ENCODE data around the gene ALDH1A1. TPM values are rescaled to one million over a fixed set of nuclear protein-coding genes. Genes with fewer than 3 reads are reported as not detected.

ALDH1A1 gene
- total RNA-seq, 1 experiment from 2014 or later, result 8.8 TPM

GRCh38 chr9:72855890-72856523 lies 96.8 kb downstream of the ALDH1A1 start:
- ChIA-PET POLR2A (ENCODE audit: low non-redundant PET) (no interaction called here), CTCF (interaction anchor here (0.5 to 1.3 kb wide), 3 partner anchors 22 to 575 kb away, joined by 3 to 6 read pairs (median 3); no protein-coding TSS in a partner anchor)
- H3K4me3 ChIP-seq (ENCODE audit: low read depth, low read length, poor library complexity, severe bottlenecking), result no peak overlapping the region
- H3K36me3 ChIP-seq (ENCODE audit: insufficient read depth, low read length, poor library complexity, severe bottlenecking), result no peaks in the 10 kb centered on the region
- TF ChIP-seq EZH2 (IDR thresholded peaks at IDR 0.05; ENCODE audit: borderline replicate concordance, low read depth, low read length, poor library complexity, severe bottlenecking), result no peak
- no peak for TF ChIP-seq CTCF (conservative IDR thresholded peaks at IDR 0.05; ENCODE audit: low read depth, low read length)
- H3K4me1 ChIP-seq (ENCODE audit: insufficient read depth, low read length, poor library complexity, severe bottlenecking), result peaks cover 17% of the 10 kb centered on the region
- BruUV-seq (replicated peaks), result no TSS peak
- intact Hi-C loops (cut with micrococcal nuclease; ENCODE audit: unreplicated experiment), result loop anchor here (2.0 to 5.0 kb wide), 2 partner anchors 227 to 346 kb away; no protein-coding TSS in a partner anchor
- DNase-seq (ENCODE audit: low spot score), result no peak
- no peaks in the 10 kb centered on the region for H3K27me3 ChIP-seq (replicated peaks; ENCODE audit: insufficient read depth, low read depth, low read length, poor library complexity)
- H3K9me3 ChIP-seq (ENCODE audit: low read depth, low read length, poor library complexity, severe bottlenecking), result no peaks in the 10 kb centered on the region
- no peak overlapping the region for H3K27ac ChIP-seq (ENCODE audit: low read depth, low read length, poor library complexity, severe bottlenecking)

- ChIA-PET CTCF (interaction anchor here (0.5 to 0.6 kb wide), 2 partner anchors 21 to 260 kb away, joined by 3 to 6 read pairs; no protein-coding TSS in a partner anchor), POLR2A (ENCODE audit: low non-redundant PET) (no interaction called here)
- Histone ChIP-seq H3K9me3 (ENCODE audit: low read depth, low read length, poor library complexity, severe bottlenecking) (no peaks in the 10 kb centered on the region), H3K4me1 (ENCODE audit: insufficient read depth, low read length, poor library complexity, severe bottlenecking) (peaks cover 17% of the 10 kb centered on the region), H3K27ac (ENCODE audit: low read depth, low read length, poor library complexity, severe bottlenecking) (no peak overlapping the region), H3K27me3 (replicated peaks; ENCODE audit: insufficient read depth, low read depth, low read length, poor library complexity) (no peaks in the 10 kb centered on the region), H3K36me3 (ENCODE audit: insufficient read depth, low read length, poor library complexity, severe bottlenecking) (no peaks in the 10 kb centered on the region), H3K4me3 (ENCODE audit: low read depth, low read length, poor library complexity, severe bottlenecking) (no peak overlapping the region)
- no peak for TF ChIP-seq EZH2 (IDR thresholded peaks at IDR 0.05; ENCODE audit: borderline replicate concordance, low read depth, low read length, poor library complexity, severe bottlenecking)
- no peak for TF ChIP-seq CTCF (conservative IDR thresholded peaks at IDR 0.05; ENCODE audit: low read depth, low read length)
- BruUV-seq (replicated peaks), result no TSS peak
- intact Hi-C loops (cut with micrococcal nuclease; ENCODE audit: unreplicated experiment), result loop anchor here (5.0 kb wide), 1 partner anchor 347 kb away; no protein-coding TSS in a partner anchor
- no peak for DNase-seq (ENCODE audit: low spot score)
Observed at GRCh38 chr9:72855321-72855720, 97.5 kb downstream of the ALDH1A1 start.

Other genes with a start within 250 kb of the ALDH1A1 start
- gene ANXA1, start 198.8 kb upstream of the ALDH1A1 start, total RNA-seq (2021), result 338 and 430 TPM in 2 replicates